ENCODE data around the gene NFATC3. TPM values are rescaled to one million over a fixed set of nuclear protein-coding genes. Genes with fewer than 3 reads are reported as not detected.

The NFATC3 gene
- total and polyA plus RNA-seq, 2 experiments from 2014 or later = 13.1 to 35.9 TPM

GRCh38 chr16:68066763-68067162, 18.4 kb upstream of the NFATC3 start:
- Histone ChIP-seq H3K9me2 (replicated peaks; ENCODE audit: insufficient read depth) (no peaks in the 10 kb centered on the region), H3K27ac (peak overlapping the region; percentile 50), H3K27me3 (no peaks in the 10 kb centered on the region), H3K79me2 (no peaks in the 10 kb centered on the region), H3K36me3 (replicated peaks; ENCODE audit: insufficient read depth, low read depth) (no peaks in the 10 kb centered on the region), H2AFZ (no peak overlapping the region), H3K4me1 (ENCODE audit: insufficient read depth) (peaks cover 4% of the 10 kb centered on the region), H3K4me3 (no peak overlapping the region), H4K20me1 (ENCODE audit: insufficient read depth, poor library complexity, severe bottlenecking) (no peaks in the 10 kb centered on the region), H3K9me3 (ENCODE audit: low read depth) (no peaks in the 10 kb centered on the region), H3K4me2 (no peak overlapping the region)
- DNase-seq (ENCODE audit: low spot score) = no peak
- 100% methylated on average over 1 of the region's 1 CpG for WGBS (ENCODE audit: low lambda C conversion rate, missing lambda C conversion rate)
- TF ChIP-seq, protein P1, sequence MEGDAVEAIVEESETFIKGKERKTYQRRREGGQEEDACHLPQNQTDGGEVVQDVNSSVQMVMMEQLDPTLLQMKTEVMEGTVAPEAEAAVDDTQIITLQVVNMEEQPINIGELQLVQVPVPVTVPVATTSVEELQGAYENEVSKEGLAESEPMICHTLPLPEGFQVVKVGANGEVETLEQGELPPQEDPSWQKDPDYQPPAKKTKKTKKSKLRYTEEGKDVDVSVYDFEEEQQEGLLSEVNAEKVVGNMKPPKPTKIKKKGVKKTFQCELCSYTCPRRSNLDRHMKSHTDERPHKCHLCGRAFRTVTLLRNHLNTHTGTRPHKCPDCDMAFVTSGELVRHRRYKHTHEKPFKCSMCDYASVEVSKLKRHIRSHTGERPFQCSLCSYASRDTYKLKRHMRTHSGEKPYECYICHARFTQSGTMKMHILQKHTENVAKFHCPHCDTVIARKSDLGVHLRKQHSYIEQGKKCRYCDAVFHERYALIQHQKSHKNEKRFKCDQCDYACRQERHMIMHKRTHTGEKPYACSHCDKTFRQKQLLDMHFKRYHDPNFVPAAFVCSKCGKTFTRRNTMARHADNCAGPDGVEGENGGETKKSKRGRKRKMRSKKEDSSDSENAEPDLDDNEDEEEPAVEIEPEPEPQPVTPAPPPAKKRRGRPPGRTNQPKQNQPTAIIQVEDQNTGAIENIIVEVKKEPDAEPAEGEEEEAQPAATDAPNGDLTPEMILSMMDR (IDR thresholded peaks at IDR 0.05; ENCODE audit: poor library complexity) = no peak
- TF ChIP-seq EZH2 (IDR thresholded peaks at IDR 0.05; ENCODE audit: borderline replicate concordance) = no peak
- no peak for TF ChIP-seq EZH2phosphoT487 (IDR thresholded peaks at IDR 0.05; ENCODE audit: low read depth, severe bottlenecking, unreplicated experiment)

DNA sequence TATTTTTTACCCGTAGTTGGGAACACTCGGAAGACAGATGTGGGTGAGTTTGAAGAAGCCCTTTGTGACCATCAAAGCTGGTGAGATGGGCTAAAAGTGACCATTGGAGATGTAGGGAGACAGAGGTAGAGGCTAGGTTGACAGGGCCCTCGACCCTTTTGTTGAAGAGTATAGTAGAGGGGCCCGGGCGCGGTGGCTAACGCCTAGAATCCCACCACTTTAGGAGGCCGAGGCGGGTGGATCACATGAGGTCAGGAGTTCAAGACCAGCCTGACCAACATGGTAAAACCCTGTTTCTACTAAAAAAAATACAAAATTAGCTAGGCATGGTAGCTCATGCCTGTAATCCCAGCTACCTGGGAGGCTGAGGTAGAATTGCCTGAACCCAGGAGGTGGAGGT, 16.2 kb upstream of the NFATC3 start:
- H4K20me1 ChIP-seq (ENCODE audit: insufficient read depth, poor library complexity, severe bottlenecking) = no peaks in the 10 kb centered on the region
- no peaks in the 10 kb centered on the region for H3K9me2 ChIP-seq (replicated peaks; ENCODE audit: insufficient read depth)
- TF ChIP-seq, protein P1 (IDR thresholded peaks at IDR 0.05; ENCODE audit: poor library complexity) = no peak
- TF ChIP-seq EZH2 (IDR thresholded peaks at IDR 0.05; ENCODE audit: borderline replicate concordance) (no peak), EZH2phosphoT487 (IDR thresholded peaks at IDR 0.05; ENCODE audit: low read depth, severe bottlenecking, unreplicated experiment) (no peak)
- no peak for DNase-seq (ENCODE audit: low spot score)
- 97% methylated on average over 9 of the region's 9 CpGs for WGBS (ENCODE audit: low lambda C conversion rate, missing lambda C conversion rate)
- peaks cover 4% of the 10 kb centered on the region for H3K4me1 ChIP-seq (ENCODE audit: insufficient read depth)
- no peaks in the 10 kb centered on the region for H3K9me3 ChIP-seq (ENCODE audit: low read depth)
- no peak overlapping the region for H3K4me3 ChIP-seq
- no peak overlapping the region for H2AFZ ChIP-seq
- no peaks in the 10 kb centered on the region for H3K27me3 ChIP-seq
- no peaks in the 10 kb centered on the region for H3K36me3 ChIP-seq (replicated peaks; ENCODE audit: insufficient read depth, low read depth)
- no peak overlapping the region for H3K4me2 ChIP-seq
- no peaks in the 10 kb centered on the region for H3K79me2 ChIP-seq
- no peak overlapping the region for H3K27ac ChIP-seq

DNA sequence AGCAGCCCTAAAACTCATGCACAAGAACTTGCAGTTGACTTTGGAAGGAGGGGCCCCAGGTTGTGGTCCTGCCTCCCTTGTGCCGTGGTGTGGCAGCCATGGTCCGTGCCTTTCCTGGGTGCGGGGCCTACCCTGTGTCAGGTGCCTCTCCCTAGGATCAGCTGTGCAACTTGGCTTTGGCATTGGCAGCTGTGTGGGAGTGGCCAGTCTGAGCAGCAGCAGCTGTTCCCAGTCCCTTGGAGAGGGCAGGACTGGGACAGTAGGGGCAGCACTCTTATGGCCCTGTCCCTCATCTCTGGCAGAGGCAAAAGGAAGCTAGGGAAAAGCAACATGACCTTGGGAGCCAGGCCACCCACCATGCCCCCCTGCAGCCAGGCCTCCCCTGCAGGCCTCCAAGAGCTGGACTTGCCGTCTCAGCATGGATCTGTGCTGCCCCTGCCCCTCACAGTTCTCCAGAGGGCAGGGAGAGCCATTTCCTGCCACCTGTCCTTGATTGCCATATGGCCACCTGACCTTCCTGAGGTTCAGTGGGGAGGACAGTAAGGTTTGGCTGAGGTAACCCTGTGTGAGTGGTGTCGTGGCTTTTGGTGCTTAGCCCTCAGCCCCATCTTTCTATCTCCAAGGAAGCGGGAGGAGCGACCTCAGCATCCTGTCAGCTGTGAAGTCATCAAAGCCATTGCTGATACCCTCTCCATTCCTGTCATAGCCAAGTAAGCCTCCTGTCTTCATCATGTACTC, 15.5 kb upstream of the NFATC3 start:
- Histone ChIP-seq H3K9me3 (ENCODE audit: low read depth) (no peaks in the 10 kb centered on the region), H3K4me2 (no peak overlapping the region), H2AFZ (no peak overlapping the region), H3K79me2 (no peaks in the 10 kb centered on the region), H4K20me1 (ENCODE audit: insufficient read depth, poor library complexity, severe bottlenecking) (no peaks in the 10 kb centered on the region), H3K27ac (no peak overlapping the region), H3K9me2 (replicated peaks; ENCODE audit: insufficient read depth) (no peaks in the 10 kb centered on the region), H3K36me3 (replicated peaks; ENCODE audit: insufficient read depth, low read depth) (no peaks in the 10 kb centered on the region), H3K4me1 (ENCODE audit: insufficient read depth) (peaks cover 4% of the 10 kb centered on the region), H3K4me3 (no peak overlapping the region), H3K27me3 (no peaks in the 10 kb centered on the region)
- no peak for DNase-seq (ENCODE audit: low spot score)
- 94% methylated on average over 7 of the region's 7 CpGs for WGBS (ENCODE audit: low lambda C conversion rate, missing lambda C conversion rate)
- TF ChIP-seq EZH2 (IDR thresholded peaks at IDR 0.05; ENCODE audit: borderline replicate concordance) = no peak
- TF ChIP-seq, protein P1 (IDR thresholded peaks at IDR 0.05; ENCODE audit: poor library complexity) = no peak
- TF ChIP-seq EZH2phosphoT487 (IDR thresholded peaks at IDR 0.05; ENCODE audit: low read depth, severe bottlenecking, unreplicated experiment) = no peak
